CD4-positive, alpha-beta T cell treated with Interleukin-21 for 1 hour (primary cell): ENCODE measurements around the gene SLC44A4.
"Not testable (repeated sequence)": the region's sequence is repeated elsewhere in the genome, so short reads cannot be mapped to it uniquely, and the experiment has no call there.

Experiments used
- DNase-seq: peaks from one replicate; pipeline ENCODE4 v3.0.0-alpha.2; 2020

Gene SLC44A4

GRCh38 chr6:31878222-31878621, 575 bp downstream of the SLC44A4 start:
- DNase-seq: no peak

GRCh38 chr6:31877651-31878161, 1.1 kb downstream of the SLC44A4 start:
- DNase-seq: no peak

DNA sequence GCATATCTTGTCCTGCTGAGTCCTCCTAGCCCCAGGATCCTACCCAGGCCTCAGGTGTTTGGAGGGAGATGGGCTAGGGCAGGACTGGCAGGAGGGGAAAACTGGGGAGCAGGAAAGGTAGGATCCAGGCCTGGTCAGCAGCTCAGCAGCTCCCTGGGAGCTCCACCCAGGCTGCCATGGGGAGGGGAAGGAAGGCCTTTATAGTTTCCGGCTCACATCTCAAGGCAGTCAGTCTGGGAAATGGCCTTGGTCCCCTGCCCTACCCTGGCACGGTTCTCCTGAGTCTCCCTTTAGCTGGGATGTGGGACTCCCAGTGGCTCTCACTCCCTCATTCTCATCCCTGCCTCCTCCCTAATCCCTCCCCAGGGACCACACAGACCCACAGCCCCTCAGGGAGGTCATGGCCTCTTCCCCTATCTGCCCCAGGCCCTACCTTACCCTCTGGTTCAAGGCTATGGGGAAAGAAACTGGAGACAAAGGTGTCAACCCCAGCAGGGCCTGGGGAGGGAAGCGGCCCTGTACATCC, 1.6 kb downstream of the SLC44A4 start:
- no peak for DNase-seq

DNA sequence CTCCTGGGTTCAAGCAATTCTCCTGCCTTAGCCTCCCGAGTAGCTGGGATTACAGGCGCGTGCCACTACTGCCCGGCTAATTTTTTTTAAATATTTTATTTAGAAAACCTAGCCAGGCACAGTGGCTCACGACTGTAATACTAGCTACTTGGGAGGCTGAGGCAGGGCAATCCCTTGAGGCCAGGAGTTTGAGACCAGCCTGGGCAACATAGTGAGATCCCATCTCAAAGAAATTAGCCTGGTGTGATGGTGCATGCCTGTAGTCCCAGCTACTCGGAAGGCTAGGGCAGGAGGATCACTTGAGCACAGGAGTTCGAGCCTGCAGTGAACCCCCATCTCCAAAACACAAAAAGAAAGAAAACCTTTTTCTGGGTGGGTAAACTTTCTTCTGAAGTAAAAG, 2.4 kb downstream of the SLC44A4 start:
- no peak for DNase-seq

GRCh38 chr6:31875877-31876276, 2.9 kb downstream of the SLC44A4 start:
- no peak for DNase-seq

GRCh38 chr6:31874836-31875572, 3.8 kb downstream of the SLC44A4 start:
- no peak for DNase-seq

DNA sequence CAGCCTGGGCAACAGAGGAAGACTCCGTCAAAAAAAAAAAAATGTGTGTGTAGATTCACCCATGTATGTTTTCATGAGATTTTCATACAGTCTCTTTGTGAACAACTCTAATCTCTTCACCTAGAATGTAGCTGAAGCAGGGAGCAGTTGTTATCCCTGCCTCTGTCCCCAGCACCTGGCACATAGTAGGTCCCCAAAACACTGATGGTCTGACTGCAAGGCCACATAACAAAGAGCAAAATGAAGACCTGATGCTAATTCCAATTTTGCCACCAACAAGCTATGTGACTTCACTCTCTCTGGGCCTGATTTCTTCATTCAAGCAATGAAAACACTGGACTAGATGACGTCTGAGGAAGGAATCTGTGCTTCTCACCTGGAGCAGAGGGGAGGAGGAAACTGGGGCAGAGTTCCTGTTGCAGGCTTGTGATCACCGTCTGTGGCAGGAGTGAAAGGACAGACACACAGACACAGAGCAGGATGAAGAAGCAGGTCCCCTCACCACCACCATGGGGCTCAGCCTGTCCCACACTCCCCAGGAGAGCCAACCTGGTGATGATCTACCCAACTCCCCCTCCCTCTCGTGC, 4.6 kb downstream of the SLC44A4 start:
- no peak for DNase-seq

DNA sequence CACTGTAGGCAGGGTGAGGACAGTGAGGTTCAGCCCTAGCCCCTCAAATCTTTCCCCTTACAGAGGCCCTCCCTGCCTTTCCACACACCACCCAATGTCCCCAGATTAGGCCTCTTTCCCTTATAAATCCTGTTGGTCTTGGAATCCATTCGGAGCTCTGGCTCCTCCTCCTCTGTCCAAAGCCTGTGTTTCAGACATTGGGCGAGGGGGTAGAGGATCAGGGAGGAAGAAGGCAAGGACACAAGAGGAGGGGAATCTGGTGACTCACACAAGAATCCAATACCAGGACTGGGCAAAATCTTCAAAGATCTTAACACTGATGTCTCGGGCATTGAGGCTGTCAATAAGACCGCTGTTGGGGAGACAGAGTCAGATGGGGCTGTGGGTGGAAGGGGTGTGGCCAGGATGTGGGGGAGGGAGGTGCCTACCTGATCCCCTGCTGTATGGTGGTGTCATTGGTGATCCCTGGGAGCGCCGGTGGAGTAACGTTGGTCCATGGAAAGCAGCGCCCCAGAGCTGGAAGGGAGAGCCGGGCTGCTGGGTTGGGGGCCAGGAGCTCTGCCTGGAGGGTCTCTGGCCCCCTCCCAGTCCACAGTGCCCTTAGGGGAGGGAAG, 7.6 kb downstream of the SLC44A4 start:
- DNase-seq: no peak

DNA sequence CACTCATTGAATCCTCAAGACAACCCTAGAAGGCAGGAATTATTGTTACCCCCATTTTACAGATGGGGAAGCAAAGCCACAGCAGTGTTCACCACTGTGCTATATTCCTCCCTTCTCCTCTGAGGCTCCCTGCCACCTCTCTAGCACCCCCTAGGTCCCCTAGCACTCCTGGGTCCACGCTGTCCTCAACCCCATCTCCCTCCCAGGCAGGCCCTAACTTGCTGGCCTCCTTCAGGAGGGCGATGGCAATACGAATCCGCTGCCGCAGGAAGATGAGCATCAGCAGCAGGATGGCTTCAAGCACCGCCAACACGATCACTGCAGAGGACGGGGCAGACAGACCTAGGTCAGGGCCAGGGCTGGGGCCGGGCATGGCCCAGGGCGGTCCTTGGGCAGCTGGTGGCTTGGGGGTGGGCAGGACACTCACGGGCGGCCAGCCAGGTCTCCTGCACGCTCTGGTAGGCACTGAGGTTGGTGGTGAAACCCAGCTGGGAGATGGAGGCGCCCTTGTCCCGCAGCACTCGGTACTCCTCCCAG, 8.3 kb downstream of the SLC44A4 start:
- DNase-seq: no peak

GRCh38 chr6:31869343-31869742, 9.5 kb downstream of the SLC44A4 start:
- no peak for DNase-seq

- not testable (repeated sequence) for DNase-seq
Observed at GRCh38 chr6:31868658-31868971, 10.2 kb downstream of the SLC44A4 start.

DNA sequence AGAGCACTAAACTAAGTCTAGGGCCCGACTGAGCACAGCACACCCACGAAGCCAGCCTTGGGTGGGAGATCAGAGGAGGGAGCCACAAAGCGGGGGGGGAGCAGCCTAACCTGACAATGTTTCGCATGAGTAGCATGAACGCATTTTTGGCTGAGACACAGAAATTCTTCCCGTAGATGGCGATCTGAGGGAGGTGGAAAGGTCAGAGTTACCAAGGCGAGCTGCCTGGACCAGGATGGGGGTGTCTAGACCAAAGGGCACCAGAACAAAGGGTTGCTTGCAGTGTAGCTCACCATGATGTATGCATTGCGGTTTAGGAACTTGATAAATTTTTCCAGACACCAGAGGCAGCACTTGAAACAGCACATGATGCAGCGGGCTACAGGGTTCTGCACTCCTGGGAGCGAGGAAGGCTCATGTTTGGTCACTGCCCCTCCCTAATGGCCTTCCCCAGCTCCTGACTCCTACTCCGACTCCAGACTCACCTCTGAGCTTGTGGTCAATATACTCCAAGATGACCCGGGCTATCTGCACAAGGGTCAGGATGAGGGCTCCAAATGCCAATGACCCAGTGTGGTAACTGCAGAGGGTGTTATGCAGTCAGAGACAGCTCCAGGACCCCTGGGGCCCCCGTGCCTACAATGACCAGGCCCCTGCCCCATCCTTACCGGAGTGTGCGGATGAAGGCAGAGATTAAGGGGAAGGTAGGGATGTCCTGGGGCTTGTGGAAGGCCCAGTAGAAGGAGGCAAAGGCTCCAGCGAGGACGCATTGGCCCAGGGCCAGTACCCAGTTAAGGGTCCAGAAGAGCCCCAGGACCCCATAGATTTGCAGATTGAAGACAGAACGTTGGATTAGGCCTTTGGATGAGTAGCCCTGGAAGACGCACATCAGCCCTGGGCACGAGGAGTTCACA, 13.3 kb downstream of the SLC44A4 start:
- DNase-seq: no peak

DNA sequence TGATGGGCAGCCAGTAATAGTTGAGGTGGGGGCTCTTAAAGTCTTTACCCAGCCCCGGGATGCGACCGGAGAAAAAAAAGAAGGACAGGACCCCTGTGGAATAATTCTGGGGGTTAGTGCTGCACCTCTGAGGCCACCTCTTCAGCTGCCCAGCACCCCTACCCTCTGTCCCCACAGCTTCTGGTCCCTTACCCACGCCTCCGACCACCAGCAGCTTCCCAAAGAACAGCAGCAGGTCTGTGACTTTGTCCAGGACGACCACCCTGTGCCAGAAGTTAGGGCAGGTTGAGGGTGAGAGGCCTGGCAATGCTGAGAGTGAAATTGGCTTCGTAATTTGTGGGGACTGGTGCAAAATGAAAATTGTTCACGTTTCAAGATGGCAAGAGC, 14.0 kb downstream of the SLC44A4 start:
- no peak for DNase-seq

DNA sequence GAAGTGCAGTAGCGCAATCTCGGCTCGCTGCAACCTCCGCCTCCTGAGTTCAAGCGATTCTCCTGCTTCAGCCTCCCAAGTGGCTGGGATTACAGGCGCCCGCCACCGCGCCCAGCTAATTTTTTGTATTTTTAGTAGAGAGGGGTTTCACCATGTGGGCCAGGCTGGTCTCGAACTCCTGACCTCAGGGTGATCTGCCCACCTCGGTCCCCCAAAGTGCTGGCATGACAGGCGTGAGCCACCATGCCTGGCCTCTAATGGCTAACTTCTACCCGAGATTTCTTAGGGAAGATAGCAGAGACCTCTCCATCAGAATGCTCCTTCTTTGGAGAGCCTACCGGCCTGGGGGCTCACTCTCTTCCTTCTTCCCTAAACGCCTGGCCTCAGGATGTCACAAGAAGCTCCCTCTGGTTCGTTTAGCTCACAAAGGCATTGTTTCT, 14.7 kb downstream of the SLC44A4 start:
- DNase-seq: not testable (repeated sequence)

- DNase-seq: peak; percentile 100
Observed at GRCh38 chr6:31862344-31863235, 16.2 kb downstream of the SLC44A4 start, which contains the start of gene NEU1. Gene NEU1 (minus strand): TSS chr6:31862821. CDS start chr6:31862776, 45 bp downstream.

DNA sequence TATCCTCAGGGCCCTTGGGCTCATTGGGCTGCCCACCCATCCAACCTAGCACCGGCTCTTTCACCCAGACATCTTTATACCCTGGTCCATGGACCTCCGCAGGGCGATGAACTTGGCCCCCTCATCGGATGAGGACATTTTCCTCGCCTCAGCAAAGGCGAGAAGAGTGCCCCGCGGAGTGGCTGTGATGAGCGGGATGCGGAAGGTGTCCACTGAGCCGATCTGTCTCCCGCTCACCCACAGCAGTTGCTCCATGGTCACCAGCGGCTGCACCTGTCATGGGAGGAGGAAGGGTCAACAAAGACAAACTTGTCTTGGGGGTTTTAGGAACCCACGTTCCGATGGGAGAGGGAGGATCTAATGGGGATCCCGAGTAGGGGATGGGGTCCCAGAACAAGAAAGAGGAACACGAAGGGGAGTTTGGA, 16.9 kb downstream of the SLC44A4 start:
- DNase-seq: no peak

DNA sequence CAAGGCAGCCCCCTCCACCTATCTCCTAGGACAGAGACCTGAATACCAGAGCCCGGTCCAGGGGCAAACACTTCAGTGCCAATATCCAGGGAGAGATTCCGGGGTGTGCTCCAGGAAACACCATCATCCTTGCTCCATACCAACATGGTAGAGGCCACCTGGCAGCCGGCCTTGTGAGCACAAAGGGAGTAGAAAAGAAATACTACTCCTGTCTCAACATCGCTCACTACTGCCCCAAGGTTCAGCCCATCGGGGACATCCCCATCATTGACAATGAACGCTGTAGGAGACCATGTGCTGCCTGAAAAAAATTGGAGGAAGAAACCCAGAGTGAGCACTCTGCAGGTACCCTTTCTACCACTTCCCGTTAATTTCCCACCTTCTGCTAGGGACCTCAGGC, 17.6 kb downstream of the SLC44A4 start:
- DNase-seq: no peak

GRCh38 chr6:31860349-31860748, 18.4 kb downstream of the SLC44A4 start:
- no peak for DNase-seq

DNA sequence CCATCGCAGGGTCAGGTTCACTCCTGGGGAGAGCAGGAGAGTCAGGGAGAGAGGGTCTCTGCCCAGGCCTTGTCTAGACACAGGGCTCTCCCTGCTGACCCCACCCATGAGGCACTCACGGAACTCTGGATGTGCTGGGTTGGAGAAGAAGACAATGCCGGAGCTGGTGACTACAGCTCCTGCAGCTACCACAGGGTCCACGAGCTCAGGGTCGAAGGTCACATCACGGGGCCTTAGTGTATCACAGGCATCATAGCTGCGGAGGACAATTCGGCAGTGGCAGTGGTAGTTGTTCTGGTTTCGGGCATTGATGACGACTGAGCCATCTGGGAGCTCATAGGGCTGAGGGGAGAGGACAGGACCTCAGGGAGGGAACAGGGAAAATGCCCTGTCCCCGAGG, 18.9 kb downstream of the SLC44A4 start:
- DNase-seq: no peak

DNA sequence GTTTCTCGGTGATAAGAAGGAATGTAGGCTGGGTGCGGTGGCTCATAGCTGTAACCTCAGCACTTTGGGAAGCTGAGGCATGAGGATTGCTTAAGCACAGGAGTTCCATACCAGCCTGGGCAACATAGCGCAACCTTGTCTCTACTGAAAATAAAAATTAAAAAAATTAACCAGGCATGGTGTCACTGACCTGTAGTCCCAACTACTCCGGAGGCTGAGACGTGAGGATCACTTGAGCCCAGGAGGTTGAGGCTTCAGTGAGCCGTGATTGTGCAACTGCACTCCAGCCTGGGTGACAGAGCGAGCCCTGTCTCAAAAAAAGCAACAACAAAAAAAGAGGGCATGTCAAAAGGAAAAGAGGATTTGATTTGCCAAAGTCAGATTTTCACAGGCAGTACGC, 20.1 kb downstream of the SLC44A4 start:
- no peak for DNase-seq

DNA sequence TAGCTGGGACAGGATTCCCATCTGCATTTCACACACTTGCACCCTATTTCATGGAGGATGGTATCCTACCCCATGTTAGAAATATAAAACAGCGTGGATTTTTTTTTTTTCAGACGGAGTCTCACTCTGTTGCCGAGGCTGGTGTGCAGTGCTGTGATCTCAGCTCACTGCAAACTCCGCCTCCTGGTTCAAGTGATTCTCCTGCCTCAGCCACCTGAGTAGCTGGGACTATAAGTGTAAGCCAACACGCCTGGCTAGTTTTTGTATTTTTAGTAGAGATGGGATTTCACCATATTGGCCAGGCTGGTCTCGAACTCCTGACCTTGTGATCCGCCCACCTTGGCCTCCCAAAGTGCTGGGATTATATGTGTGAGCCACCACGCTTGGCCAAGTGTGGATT, 21.0 kb downstream of the SLC44A4 start:
- not testable (repeated sequence) for DNase-seq
